ENCODE data around the gene HES1.
A peak's percentile ranks its signal among the peaks of the same experiment; 100 is the strongest.

Gene HES1

GRCh38 chr3:194137506-194138474, 1.8 kb downstream of the HES1 start:
- POLR2A ChIA-PET = interaction anchor here (1.8 kb wide), 1 partner anchor 357 kb away, joined by 7 read pairs; no protein-coding TSS in a partner anchor
- H3K4me3 ChIP-seq (ENCODE audit: low read depth, low read length) = peak overlapping the region; percentile 73
- DNase-seq (ENCODE audit: low read depth, low spot score) = no peak
- CTCF ChIA-PET = interaction anchor here (0.6 to 9.1 kb wide), 13 partner anchors 14 to 533 kb away, joined by 3 to 100 read pairs (median 5); no protein-coding TSS in a partner anchor
- peak; percentile 53 for TF ChIP-seq CTCF (IDR thresholded peaks at IDR 0.05; ENCODE audit: insufficient read depth, low read length, missing control alignments)

- DNase-seq (ENCODE audit: low read depth, low spot score) = no peak
- no peak for TF ChIP-seq CTCF (IDR thresholded peaks at IDR 0.05; ENCODE audit: insufficient read depth, low read length, missing control alignments)
- peak overlapping the region; percentile 31 for H3K4me3 ChIP-seq (ENCODE audit: low read depth, low read length)
- POLR2A ChIA-PET = interaction anchor here (1.0 to 1.4 kb wide), 2 partner anchors 135 to 358 kb away, joined by 4 to 6 read pairs; no protein-coding TSS in a partner anchor
- CTCF ChIA-PET = interaction anchor here (1.0 to 9.1 kb wide), 10 partner anchors 15 to 470 kb away, joined by 3 to 100 read pairs (median 4); no protein-coding TSS in a partner anchor
These were observed 2.8 kb downstream of the HES1 start for GRCh38 chr3:194138732-194139070.

GRCh38 chr3:194139071-194139813, 3.3 kb downstream of the HES1 start:
- no peak for TF ChIP-seq CTCF (IDR thresholded peaks at IDR 0.05; ENCODE audit: insufficient read depth, low read length, missing control alignments)
- H3K4me3 ChIP-seq (ENCODE audit: low read depth, low read length) = peak overlapping the region; percentile 31
- DNase-seq (ENCODE audit: low read depth, low spot score) = no peak
- ChIA-PET CTCF (interaction anchor here (1.1 to 9.1 kb wide), 8 partner anchors 136 to 471 kb away, joined by 3 to 100 read pairs (median 5); no protein-coding TSS in a partner anchor), POLR2A (interaction anchor here (1.0 to 1.4 kb wide), 2 partner anchors 136 to 358 kb away, joined by 4 to 6 read pairs; no protein-coding TSS in a partner anchor)

GRCh38 chr3:194139814-194140391, 4.0 kb downstream of the HES1 start:
- ChIA-PET POLR2A (interaction anchor here (0.5 to 1.4 kb wide), 3 partner anchors 136 to 359 kb away, joined by 3 to 6 read pairs (median 4); no protein-coding TSS in a partner anchor), CTCF (interaction anchor here (0.9 to 9.1 kb wide), 4 partner anchors 62 to 358 kb away, joined by 3 to 100 read pairs (median 18); no protein-coding TSS in a partner anchor)
- peak overlapping the region; percentile 31; the same call in 1 of the 2 replicates for H3K4me3 ChIP-seq (ENCODE audit: low read depth, low read length)

More at GRCh38 chr3:194139814-194140391, 4.0 kb downstream of the HES1 start:
- DNase-seq (ENCODE audit: low read depth, low spot score) = no peak
- no peak for TF ChIP-seq CTCF (IDR thresholded peaks at IDR 0.05; ENCODE audit: insufficient read depth, low read length, missing control alignments)

Data from AG04449 (cell line).